ENCODE data around the gene TULP4. TPM values are rescaled to one million over a fixed set of nuclear protein-coding genes. Genes with fewer than 3 reads are reported as not detected.

TULP4 gene
- total and polyA plus RNA-seq, 2 donors (not counting 1 experiment from before 2014, with no cell fraction given): 16.8 to 88.2 TPM

DNA sequence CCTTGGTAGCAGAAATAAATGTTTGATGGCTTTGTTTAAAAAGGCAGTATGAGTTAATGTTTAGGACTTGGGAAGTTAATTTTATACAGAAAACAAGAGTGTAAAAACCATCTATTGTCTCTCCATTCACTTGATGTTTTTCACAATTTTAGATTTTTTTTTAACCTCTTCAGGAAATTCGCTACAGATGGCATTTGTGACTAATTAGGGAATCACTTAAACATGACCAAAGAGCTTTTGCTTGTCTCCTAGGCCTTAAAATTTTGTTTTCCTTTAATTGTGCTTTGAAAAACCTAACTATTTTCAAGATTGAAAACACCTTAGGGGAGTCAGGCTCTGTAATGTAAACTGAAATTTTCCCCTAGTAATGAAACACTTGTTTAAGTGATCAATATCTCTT lies 17.3 kb downstream of the TULP4 start:
- Histone ChIP-seq H3K9me3 (ENCODE audit: control insufficient read depth, insufficient read depth, low read depth, low read length) (no peaks in the 10 kb centered on the region), H3K4me1 (ENCODE audit: control insufficient read depth, extremely low read depth, insufficient read depth, low read length) (no peaks in the 10 kb centered on the region), H2AFZ (ENCODE audit: low read length) (no peak overlapping the region), H3K36me3 (ENCODE audit: control insufficient read depth, insufficient read depth, low read length) (peaks cover 1% of the 10 kb centered on the region), H3K27ac (ENCODE audit: insufficient read depth, low read length) (no peak overlapping the region), H3K4me2 (ENCODE audit: extremely low read depth, insufficient read depth, low read length) (no peak overlapping the region), H4K20me1 (ENCODE audit: control insufficient read depth, extremely low read depth, insufficient read depth, low read length) (no peaks in the 10 kb centered on the region), H3K79me2 (ENCODE audit: control insufficient read depth, insufficient read depth, low read length) (peaks cover 2% of the 10 kb centered on the region), H3K4me3 (replicated peaks in 1 of 4; ENCODE audit: control extremely low read depth in 1 of 4, insufficient read depth in 1 of 4, low read depth in 3 of 4, low read length in 4 of 4) (no peak overlapping the region), H3K9ac (ENCODE audit: insufficient read depth, low read length) (no peak overlapping the region), H3K27me3 (ENCODE audit: control insufficient read depth, insufficient read depth, low read length) (no peaks in the 10 kb centered on the region)
- DNase-seq (ENCODE audit: low read depth in 2 of 2): peak in 1 of 2 donors; percentile 25
- no peak for TF ChIP-seq EZH2 (IDR thresholded peaks at IDR 0.05; ENCODE audit: low read length, missing control alignments)
- TF ChIP-seq, protein P1, sequence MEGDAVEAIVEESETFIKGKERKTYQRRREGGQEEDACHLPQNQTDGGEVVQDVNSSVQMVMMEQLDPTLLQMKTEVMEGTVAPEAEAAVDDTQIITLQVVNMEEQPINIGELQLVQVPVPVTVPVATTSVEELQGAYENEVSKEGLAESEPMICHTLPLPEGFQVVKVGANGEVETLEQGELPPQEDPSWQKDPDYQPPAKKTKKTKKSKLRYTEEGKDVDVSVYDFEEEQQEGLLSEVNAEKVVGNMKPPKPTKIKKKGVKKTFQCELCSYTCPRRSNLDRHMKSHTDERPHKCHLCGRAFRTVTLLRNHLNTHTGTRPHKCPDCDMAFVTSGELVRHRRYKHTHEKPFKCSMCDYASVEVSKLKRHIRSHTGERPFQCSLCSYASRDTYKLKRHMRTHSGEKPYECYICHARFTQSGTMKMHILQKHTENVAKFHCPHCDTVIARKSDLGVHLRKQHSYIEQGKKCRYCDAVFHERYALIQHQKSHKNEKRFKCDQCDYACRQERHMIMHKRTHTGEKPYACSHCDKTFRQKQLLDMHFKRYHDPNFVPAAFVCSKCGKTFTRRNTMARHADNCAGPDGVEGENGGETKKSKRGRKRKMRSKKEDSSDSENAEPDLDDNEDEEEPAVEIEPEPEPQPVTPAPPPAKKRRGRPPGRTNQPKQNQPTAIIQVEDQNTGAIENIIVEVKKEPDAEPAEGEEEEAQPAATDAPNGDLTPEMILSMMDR (conservative IDR thresholded peaks at IDR 0.05 in 1 of 2, IDR thresholded peaks at IDR 0.05 in 1 of 2; ENCODE audit: low read depth in 1 of 2, low read length in 2 of 2): no peak

DNA sequence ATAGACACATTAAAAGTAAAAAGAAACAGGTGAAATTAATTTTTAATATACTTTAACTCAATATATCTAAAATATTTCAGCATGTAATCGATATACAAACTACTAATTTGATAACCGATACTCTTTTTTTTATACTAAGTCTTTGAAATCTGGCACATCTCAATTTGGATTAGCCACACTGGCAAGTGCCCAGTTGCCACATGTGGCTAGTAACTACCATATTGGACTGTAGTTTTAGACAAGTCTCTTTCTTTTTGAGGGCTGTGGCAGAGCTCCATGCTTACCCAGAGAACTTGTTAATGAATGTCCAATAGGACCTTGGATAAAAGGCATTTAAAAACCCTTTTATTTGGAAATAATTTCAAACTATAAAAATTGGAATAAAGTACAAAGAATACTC lies 17.8 kb downstream of the TULP4 start:
- no peak overlapping the region for H3K4me2 ChIP-seq (ENCODE audit: extremely low read depth, insufficient read depth, low read length)
- no peaks in the 10 kb centered on the region for H4K20me1 ChIP-seq (ENCODE audit: control insufficient read depth, extremely low read depth, insufficient read depth, low read length)
- H3K79me2 ChIP-seq (ENCODE audit: control insufficient read depth, insufficient read depth, low read length): peaks cover 2% of the 10 kb centered on the region
- no peak overlapping the region for H3K4me3 ChIP-seq (replicated peaks in 1 of 4; ENCODE audit: control extremely low read depth in 1 of 4, insufficient read depth in 1 of 4, low read depth in 3 of 4, low read length in 4 of 4)
- H3K36me3 ChIP-seq (ENCODE audit: control insufficient read depth, insufficient read depth, low read length): peaks cover 1% of the 10 kb centered on the region
- no peak overlapping the region for H2AFZ ChIP-seq (ENCODE audit: low read length)
- TF ChIP-seq, protein P1 (conservative IDR thresholded peaks at IDR 0.05 in 1 of 2, IDR thresholded peaks at IDR 0.05 in 1 of 2; ENCODE audit: low read depth in 1 of 2, low read length in 2 of 2): no peak
- TF ChIP-seq EZH2 (IDR thresholded peaks at IDR 0.05; ENCODE audit: low read length, missing control alignments): no peak
- DNase-seq (ENCODE audit: low read depth in 2 of 2): no peak
- H3K27ac ChIP-seq (ENCODE audit: insufficient read depth, low read length): no peak overlapping the region
- no peaks in the 10 kb centered on the region for H3K27me3 ChIP-seq (ENCODE audit: control insufficient read depth, insufficient read depth, low read length)
- H3K9ac ChIP-seq (ENCODE audit: insufficient read depth, low read length): no peak overlapping the region
- H3K9me3 ChIP-seq (ENCODE audit: control insufficient read depth, insufficient read depth, low read depth, low read length): no peaks in the 10 kb centered on the region
- H3K4me1 ChIP-seq (ENCODE audit: control insufficient read depth, extremely low read depth, insufficient read depth, low read length): no peaks in the 10 kb centered on the region

DNA sequence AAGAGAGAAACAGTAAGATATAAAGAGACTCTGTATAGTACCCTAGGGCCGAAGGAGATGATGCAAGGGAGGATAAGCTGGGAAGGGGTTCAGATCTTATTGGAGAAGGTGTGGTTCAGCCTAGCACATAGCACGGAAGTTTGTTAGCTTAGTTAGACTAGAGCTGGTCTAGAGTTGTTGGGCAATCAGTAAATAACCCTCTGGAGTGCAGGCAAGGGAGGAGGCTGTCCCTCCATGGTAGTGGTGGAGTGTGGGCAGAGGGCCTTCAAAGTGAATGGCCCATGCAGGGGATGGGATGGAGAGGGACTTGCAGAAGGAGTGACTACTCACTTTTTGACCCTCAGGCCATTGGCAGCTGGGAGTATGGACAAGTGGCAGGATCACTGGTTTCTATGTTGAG lies 20.0 kb downstream of the TULP4 start:
- no peak overlapping the region for H3K4me2 ChIP-seq (ENCODE audit: extremely low read depth, insufficient read depth, low read length)
- H3K27me3 ChIP-seq (ENCODE audit: control insufficient read depth, insufficient read depth, low read length): no peaks in the 10 kb centered on the region
- H3K27ac ChIP-seq (ENCODE audit: insufficient read depth, low read length): no peak overlapping the region
- no peaks in the 10 kb centered on the region for H3K4me1 ChIP-seq (ENCODE audit: control insufficient read depth, extremely low read depth, insufficient read depth, low read length)
- H3K9ac ChIP-seq (ENCODE audit: insufficient read depth, low read length): no peak overlapping the region
- H3K9me3 ChIP-seq (ENCODE audit: control insufficient read depth, insufficient read depth, low read depth, low read length): no peaks in the 10 kb centered on the region
- peaks cover 1% of the 10 kb centered on the region for H3K36me3 ChIP-seq (ENCODE audit: control insufficient read depth, insufficient read depth, low read length)
- TF ChIP-seq, protein P1 (conservative IDR thresholded peaks at IDR 0.05 in 1 of 2, IDR thresholded peaks at IDR 0.05 in 1 of 2; ENCODE audit: low read depth in 1 of 2, low read length in 2 of 2): no peak
- TF ChIP-seq EZH2 (IDR thresholded peaks at IDR 0.05; ENCODE audit: low read length, missing control alignments): no peak
- peaks cover 2% of the 10 kb centered on the region for H3K79me2 ChIP-seq (ENCODE audit: control insufficient read depth, insufficient read depth, low read length)
- no peak overlapping the region for H3K4me3 ChIP-seq (replicated peaks in 1 of 4; ENCODE audit: control extremely low read depth in 1 of 4, insufficient read depth in 1 of 4, low read depth in 3 of 4, low read length in 4 of 4)
- no peaks in the 10 kb centered on the region for H4K20me1 ChIP-seq (ENCODE audit: control insufficient read depth, extremely low read depth, insufficient read depth, low read length)
- DNase-seq (ENCODE audit: low read depth in 2 of 2): no peak
- H2AFZ ChIP-seq (ENCODE audit: low read length): no peak overlapping the region

Measured in fibroblast of lung (primary cell).